NCI-H82 treated with DMSO at 0.1 percent for 48 hours (cell line): Measurements from ENCODE around the gene VSTM1.

Experiments used
- DNase-seq: peaks from one replicate; lab custom pipeline; 2025; ENCODE audit not compliant: unreplicated experiment; lab: John Stamatoyannopoulos, UW

Gene VSTM1

DNA sequence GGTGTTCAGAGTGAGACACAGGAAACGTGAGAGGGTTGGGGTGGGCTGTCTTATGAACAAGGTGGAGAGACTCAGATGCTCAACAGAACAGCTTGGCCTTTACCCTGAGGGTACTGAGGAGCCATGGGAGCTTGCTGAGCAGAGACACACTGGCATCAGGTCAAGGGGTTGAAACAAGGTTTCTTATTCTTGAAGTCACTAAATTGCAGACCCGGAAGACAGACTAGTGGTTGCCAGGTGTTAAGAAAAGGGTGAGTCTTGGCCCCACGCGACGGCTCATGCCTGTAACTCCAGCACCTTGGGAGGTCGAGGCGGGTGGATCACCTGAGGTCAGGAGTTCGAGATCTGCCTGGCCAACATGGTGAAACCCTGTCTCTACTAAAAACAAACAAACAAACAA is 49.8 kb downstream of the VSTM1 start:
- DNase-seq, result no peak

DNA sequence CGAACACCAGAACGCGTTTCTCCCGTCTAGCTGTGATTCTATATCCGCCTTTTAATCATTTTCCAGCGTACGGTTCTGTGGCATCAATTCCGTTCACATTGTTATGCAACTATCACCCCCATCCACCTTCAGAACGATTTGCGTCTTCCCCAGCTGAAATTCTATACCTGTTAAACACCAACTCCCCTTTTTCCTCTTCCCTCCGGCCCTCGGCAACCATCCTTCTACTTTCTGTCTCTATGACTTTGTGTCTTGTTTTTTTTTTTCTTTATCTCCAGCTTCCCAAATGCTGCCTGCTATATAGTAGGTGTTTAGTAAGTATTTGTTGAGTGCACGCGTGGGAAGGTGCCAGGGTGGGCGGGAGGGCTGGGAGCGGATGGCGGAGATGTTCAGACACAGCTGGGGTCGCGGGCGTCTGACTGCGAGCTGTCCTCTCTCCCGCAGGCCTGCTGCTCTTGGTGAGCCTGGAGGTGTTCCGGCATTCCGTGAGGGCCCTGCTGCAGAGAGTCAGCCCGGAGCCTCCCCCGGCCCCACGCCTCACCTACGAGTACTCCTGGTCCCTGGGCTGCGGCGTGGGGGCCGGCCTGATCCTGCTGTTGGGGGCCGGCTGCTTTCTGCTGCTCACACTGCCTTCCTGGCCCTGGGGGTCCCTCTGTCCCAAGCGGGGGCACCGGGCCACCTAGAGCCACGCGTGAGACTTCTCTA is 52.0 kb downstream of the VSTM1 start:
- no peak for DNase-seq

DNA sequence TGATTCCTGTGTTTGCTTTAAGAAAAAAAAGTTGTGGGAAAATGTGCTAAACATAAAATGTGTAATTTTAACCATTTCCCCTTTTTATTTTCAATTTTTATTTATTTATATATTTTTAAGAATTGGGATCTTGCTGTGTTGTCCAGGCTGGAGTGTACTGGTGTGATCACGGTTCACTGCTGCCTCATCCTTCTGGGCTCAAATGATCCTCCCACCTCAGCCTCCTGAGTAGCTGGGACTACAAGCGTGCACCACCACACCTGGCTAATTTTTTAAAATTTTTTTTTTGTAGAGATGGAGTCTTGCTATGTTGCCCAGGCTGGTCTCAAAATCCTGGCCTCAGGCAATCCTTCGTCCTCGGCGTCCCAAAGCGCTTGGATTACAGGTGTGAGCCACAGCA is 53.2 kb downstream of the VSTM1 start:
- no peak for DNase-seq

GRCh38 chr19:54009440-54009839 is 54.3 kb downstream of the VSTM1 start:
- DNase-seq, result no peak

GRCh38 chr19:54002495-54003315 is 61.0 kb downstream of the VSTM1 start:
- no peak for DNase-seq

- no peak for DNase-seq
Observed at GRCh38 chr19:54001496-54001895, 62.2 kb downstream of the VSTM1 start.

DNA sequence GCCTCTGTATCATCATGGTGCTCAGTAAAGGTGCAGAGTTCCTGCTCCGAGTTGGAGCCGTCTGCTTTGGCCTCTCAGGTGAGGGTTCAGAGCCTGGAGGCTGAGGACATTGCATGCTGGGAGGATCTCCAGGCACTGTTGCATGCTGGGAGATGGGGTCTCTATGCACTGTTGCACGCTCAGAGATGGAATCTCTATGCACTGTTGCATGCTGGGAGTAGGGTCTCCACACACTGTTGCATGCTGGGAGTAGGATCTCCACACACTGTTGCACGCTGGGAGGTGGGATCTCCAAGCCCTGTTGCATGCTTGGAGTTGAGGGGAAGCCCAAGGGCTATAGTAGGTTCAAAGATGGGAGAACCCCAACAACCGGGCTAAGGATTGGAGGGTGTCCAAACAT is 64.0 kb downstream of the VSTM1 start:
- no peak for DNase-seq

GRCh38 chr19:53998223-53998622 is 65.5 kb downstream of the VSTM1 start:
- DNase-seq, result no peak

- DNase-seq, result no peak
Observed at GRCh38 chr19:53994811-53995210, 68.9 kb downstream of the VSTM1 start.

- no peak for DNase-seq
Observed at GRCh38 chr19:53993448-53993847, 70.2 kb downstream of the VSTM1 start.

GRCh38 chr19:53992815-53993214 is 70.9 kb downstream of the VSTM1 start:
- DNase-seq, result no peak

GRCh38 chr19:53992211-53992610 is 71.5 kb downstream of the VSTM1 start:
- no peak for DNase-seq

- no peak for DNase-seq
Observed at GRCh38 chr19:53991224-53992113, 72.2 kb downstream of the VSTM1 start, which contains the start of gene CACNG6. CACNG6 (plus strand) TSS chr19:53991637; CDS start chr19:53992878, 1,241 bp downstream.
